Astrocyte (in vitro differentiated cells and primary cell): Measurements from ENCODE around the gene TWSG1.

Source experiments
- EZH2 ChIP-seq: IDR thresholded peaks from 2 replicates; pipeline ENCODE4 v1.6.1; 2012; ENCODE audit warnings: mild to moderate bottlenecking, low read length, inconsistent platforms; ENCODE audit not compliant: insufficient read depth
- TF ChIP-seq, protein P1 (sequence below): IDR thresholded peaks from 2 replicates; pipeline ENCODE4 v1.5.1; 2011; ENCODE audit warnings: low read depth, mild to moderate bottlenecking, inconsistent platforms, low read length, moderate library complexity; ENCODE audit not compliant: insufficient read depth

DNA sequence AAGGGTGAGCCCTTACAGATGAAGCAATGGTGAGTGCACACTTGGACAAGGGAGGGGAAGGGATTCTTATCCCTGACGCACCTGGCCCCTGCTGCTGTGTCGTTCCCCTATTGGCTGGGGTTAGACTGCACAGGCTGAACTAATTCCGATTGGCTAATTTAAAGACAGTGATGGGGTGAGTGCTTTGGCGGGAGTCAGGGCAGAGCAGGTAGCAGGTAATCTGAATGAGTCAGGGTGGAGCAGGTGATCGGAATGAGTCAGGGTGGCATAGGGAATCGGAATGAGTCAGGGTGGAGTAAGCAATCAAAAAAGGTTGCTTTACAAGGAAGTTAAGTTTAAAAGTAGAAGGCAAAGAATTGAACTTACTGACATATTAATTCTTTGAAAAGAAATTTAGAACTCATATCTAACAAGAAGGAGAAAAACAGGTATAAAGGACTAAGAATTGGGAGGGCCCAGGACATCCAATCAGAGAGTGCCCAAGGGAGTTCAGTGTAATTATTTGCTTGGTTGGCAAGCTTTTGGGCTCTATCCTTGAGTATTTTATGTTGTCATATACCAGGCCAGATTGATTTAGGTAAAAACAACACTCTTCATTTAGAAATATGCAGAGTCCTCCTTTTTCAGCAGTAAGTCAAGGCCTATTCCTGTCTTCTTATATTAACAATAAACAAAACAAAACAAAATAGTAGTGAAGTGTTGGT is 88.4 kb downstream of the TWSG1 start:
- TF ChIP-seq, protein P1, sequence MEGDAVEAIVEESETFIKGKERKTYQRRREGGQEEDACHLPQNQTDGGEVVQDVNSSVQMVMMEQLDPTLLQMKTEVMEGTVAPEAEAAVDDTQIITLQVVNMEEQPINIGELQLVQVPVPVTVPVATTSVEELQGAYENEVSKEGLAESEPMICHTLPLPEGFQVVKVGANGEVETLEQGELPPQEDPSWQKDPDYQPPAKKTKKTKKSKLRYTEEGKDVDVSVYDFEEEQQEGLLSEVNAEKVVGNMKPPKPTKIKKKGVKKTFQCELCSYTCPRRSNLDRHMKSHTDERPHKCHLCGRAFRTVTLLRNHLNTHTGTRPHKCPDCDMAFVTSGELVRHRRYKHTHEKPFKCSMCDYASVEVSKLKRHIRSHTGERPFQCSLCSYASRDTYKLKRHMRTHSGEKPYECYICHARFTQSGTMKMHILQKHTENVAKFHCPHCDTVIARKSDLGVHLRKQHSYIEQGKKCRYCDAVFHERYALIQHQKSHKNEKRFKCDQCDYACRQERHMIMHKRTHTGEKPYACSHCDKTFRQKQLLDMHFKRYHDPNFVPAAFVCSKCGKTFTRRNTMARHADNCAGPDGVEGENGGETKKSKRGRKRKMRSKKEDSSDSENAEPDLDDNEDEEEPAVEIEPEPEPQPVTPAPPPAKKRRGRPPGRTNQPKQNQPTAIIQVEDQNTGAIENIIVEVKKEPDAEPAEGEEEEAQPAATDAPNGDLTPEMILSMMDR = no peak
- TF ChIP-seq EZH2 = no peak
